ENCODE data around the gene KRTAP10-1. TPM values are rescaled to one million over a fixed set of nuclear protein-coding genes. Genes with fewer than 3 reads are reported as not detected.

The KRTAP10-1 gene
- total and polyA plus RNA-seq, 2 of the 13 experiments (the other 11 are each of a cell fraction or from before 2014, with no cell fraction given): not detected

DNA sequence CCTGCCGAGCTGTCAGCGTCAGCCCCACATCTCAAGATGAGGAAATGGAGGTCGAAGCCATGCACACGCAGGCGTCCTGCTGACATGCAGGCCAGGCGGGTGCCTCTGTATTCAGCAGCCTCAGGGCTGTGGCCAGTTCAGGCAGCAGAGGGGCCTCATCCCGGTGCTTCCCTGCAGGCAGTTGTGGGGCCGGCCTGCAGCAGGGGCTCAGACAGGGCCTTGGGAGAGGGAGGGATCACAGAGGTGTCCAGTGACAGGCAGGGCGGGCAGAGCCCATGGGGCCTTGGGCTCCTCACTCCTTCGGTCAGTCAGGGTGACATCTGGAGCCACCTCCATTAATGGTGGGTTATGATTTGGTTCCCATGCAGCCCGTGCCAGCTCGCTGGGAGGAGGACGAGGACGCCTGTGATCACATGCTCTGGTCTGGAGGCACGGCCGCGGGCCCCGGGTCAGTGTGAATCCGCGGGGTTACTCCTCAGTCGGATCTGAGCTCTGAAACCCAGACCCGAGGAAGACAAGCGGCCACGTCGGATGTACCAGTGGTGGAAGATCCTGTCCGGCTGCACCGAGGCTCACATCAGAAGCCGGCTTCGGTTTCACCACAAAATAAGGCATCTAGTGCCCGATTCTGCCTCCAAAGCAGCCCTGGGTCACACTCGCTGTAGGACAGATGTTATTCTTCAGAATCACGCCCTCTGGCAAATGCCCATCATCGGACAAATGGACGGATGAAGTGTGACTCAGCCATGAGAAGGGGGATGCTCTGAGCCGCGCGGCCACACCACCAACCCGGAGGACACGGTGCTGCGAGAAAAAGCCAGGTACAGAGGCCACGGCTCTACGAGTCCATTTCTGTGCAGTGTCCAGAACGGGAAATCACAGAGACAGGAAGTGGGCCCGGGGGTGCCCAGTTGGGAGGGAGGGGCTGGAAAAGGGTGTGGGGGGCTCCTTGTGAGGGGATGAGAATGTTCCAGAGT lies 33.4 kb downstream of the KRTAP10-1 start (continued):
- TF ChIP-seq USF2 (IDR thresholded peaks at IDR 0.05; ENCODE audit: low read depth, low read length) (no peak), USF2 (CRISPR knock-in tag; IDR thresholded peaks at IDR 0.05; ENCODE audit: borderline replicate concordance) (peak; percentile 26; the same call in 1 of the 2 replicates), PITX1 (CRISPR knock-in tag; IDR thresholded peaks at IDR 0.05) (peak; percentile 45; the same call in 1 of the 2 replicates), ZBTB1 (CRISPR knock-in tag; IDR thresholded peaks at IDR 0.05; ENCODE audit: borderline replicate concordance) (no peak), PCBP1 (IDR thresholded peaks at IDR 0.05; ENCODE audit: borderline replicate concordance, low read depth, low read length) (0 out of 2 replicates have a peak, but pooled peaks have one; percentile 11), ZNF317 (CRISPR knock-in tag; IDR thresholded peaks at IDR 0.05) (peak; percentile 17; the same call in 1 of the 2 replicates), AGO2 (optimal IDR thresholded peaks at IDR 0.05; ENCODE audit: low read depth, low read length) (peak; percentile 88), NFKB2 (CRISPR knock-in tag; IDR thresholded peaks at IDR 0.05; ENCODE audit: borderline replicate concordance) (peak; percentile 53; the same call in 1 of the 2 replicates), ZNF234 (CRISPR knock-in tag; conservative IDR thresholded peaks at IDR 0.05) (0 out of 2 replicates have a peak, but pooled peaks have one; percentile 73), ZNF431 (CRISPR knock-in tag; IDR thresholded peaks at IDR 0.05; ENCODE audit: borderline replicate concordance, low read depth) (0 out of 2 replicates have a peak, but pooled peaks have one; percentile 15), PAX8 (CRISPR knock-in tag; IDR thresholded peaks at IDR 0.05; ENCODE audit: borderline replicate concordance) (no peak), POLR2G (IDR thresholded peaks at IDR 0.05; ENCODE audit: low read depth, low read length) (peak; percentile 37), SAP130 (CRISPR knock-in tag; IDR thresholded peaks at IDR 0.05; ENCODE audit: low read depth) (peak; percentile 13; the same call in 1 of the 2 replicates), POGK (CRISPR knock-in tag; conservative IDR thresholded peaks at IDR 0.05) (0 out of 2 replicates have a peak, but pooled peaks have one; percentile 55), TMF1 (CRISPR knock-in tag; IDR thresholded peaks at IDR 0.05; ENCODE audit: low read depth) (0 out of 2 replicates have a peak, but pooled peaks have one; percentile 24), MED1 (CRISPR knock-in tag; IDR thresholded peaks at IDR 0.05) (peak; percentile 30; the same call in 1 of the 2 replicates), ZNF782 (CRISPR knock-in tag; IDR thresholded peaks at IDR 0.05; ENCODE audit: borderline replicate concordance) (no peak), ZNF749 (CRISPR knock-in tag; IDR thresholded peaks at IDR 0.05; ENCODE audit: borderline replicate concordance) (0 out of 2 replicates have a peak, but pooled peaks have one; percentile 47)
- TF ChIP-seq, protein P1, sequence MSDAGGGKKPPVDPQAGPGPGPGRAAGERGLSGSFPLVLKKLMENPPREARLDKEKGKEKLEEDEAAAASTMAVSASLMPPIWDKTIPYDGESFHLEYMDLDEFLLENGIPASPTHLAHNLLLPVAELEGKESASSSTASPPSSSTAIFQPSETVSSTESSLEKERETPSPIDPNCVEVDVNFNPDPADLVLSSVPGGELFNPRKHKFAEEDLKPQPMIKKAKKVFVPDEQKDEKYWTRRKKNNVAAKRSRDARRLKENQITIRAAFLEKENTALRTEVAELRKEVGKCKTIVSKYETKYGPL (CRISPR knock-in tag; IDR thresholded peaks at IDR 0.05): no peak
- TF ChIP-seq, protein P2, sequence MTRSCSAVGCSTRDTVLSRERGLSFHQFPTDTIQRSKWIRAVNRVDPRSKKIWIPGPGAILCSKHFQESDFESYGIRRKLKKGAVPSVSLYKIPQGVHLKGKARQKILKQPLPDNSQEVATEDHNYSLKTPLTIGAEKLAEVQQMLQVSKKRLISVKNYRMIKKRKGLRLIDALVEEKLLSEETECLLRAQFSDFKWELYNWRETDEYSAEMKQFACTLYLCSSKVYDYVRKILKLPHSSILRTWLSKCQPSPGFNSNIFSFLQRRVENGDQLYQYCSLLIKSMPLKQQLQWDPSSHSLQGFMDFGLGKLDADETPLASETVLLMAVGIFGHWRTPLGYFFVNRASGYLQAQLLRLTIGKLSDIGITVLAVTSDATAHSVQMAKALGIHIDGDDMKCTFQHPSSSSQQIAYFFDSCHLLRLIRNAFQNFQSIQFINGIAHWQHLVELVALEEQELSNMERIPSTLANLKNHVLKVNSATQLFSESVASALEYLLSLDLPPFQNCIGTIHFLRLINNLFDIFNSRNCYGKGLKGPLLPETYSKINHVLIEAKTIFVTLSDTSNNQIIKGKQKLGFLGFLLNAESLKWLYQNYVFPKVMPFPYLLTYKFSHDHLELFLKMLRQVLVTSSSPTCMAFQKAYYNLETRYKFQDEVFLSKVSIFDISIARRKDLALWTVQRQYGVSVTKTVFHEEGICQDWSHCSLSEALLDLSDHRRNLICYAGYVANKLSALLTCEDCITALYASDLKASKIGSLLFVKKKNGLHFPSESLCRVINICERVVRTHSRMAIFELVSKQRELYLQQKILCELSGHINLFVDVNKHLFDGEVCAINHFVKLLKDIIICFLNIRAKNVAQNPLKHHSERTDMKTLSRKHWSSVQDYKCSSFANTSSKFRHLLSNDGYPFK (CRISPR knock-in tag; IDR thresholded peaks at IDR 0.05; ENCODE audit: borderline replicate concordance): peak; percentile 71

Data from HepG2 (cell line).